ENCODE measurements around the gene CARD6. TPM values are rescaled to one million over a fixed set of nuclear protein-coding genes. Genes with fewer than 3 reads are reported as not detected.

The CARD6 gene
- total and polyA plus RNA-seq, 2 of the 8 experiments (the other 6 are each of a cell fraction or from before 2014, with no cell fraction given): 0.41 to 0.50 TPM

- no peaks in the 10 kb centered on the region for H3K79me2 ChIP-seq (ENCODE audit: control insufficient read depth in 1 of 2, insufficient read depth in 2 of 2, low read length in 2 of 2)
- no peak overlapping the region for H3K4me2 ChIP-seq (ENCODE audit: insufficient read depth in 1 of 2, low read depth in 2 of 2, low read length in 2 of 2)
- 93% methylated on average over 2 of the region's 2 CpGs; no CpG with 5 or more reads in 1 of the 2 experiments for whole genome bisulfite sequencing, 2 experiments (ENCODE audit: extremely low coverage in 1 of 2, insufficient coverage in 1 of 2, insufficient read length in 1 of 2, insufficient replicate concordance in 2 of 2, low coverage in 1 of 2, low lambda C conversion rate in 2 of 2, missing lambda C conversion rate in 1 of 2)
- no peak overlapping the region for H4K91ac ChIP-seq (replicated peaks; ENCODE audit: insufficient read length, low read length)
- no peaks in the 10 kb centered on the region for H3K9me3 ChIP-seq (ENCODE audit: insufficient read depth in 2 of 2, low read depth in 1 of 2, low read length in 1 of 2)
- H4K20me1 ChIP-seq (replicated peaks in 1 of 2; ENCODE audit: control insufficient read depth in 1 of 2, insufficient read depth in 2 of 2, low read length in 2 of 2): no peaks in the 10 kb centered on the region
- no peak overlapping the region for H2AK5ac ChIP-seq (ENCODE audit: low read depth, low read length)
- H3K9ac ChIP-seq (replicated peaks in 1 of 4; ENCODE audit: extremely low read depth in 1 of 4, low read depth in 3 of 4, low read length in 3 of 4): no peak overlapping the region
- no peak overlapping the region for H2BK15ac ChIP-seq (ENCODE audit: low read length)
- H2BK20ac ChIP-seq (ENCODE audit: low read length): no peak overlapping the region
- H3K56ac ChIP-seq (replicated peaks; ENCODE audit: insufficient read length, low read depth, low read length): no peak overlapping the region
- H3K18ac ChIP-seq (ENCODE audit: extremely low read depth, low read length): no peak overlapping the region
- no peak overlapping the region for H4K5ac ChIP-seq (ENCODE audit: insufficient read length, low read depth, low read length)
- no peak overlapping the region for H3K23ac ChIP-seq (ENCODE audit: insufficient read length)
- H3K23me2 ChIP-seq (ENCODE audit: low read depth, low read length): no peaks in the 10 kb centered on the region
- H3K4me1 ChIP-seq (replicated peaks in 1 of 4; ENCODE audit: control insufficient read depth in 3 of 4, insufficient read depth in 4 of 4, low read length in 3 of 4): peaks cover 0 to under 1% (median 0%) of the 10 kb centered on the region in 4 experiments; a peak in 1 of 7 replicates
- no peak overlapping the region for H2BK5ac ChIP-seq (ENCODE audit: low read depth, low read length)
- no peak overlapping the region for H3K4me3 ChIP-seq (ENCODE audit: extremely low read depth in 1 of 4, insufficient read depth in 2 of 4, low read depth in 3 of 4, low read length in 4 of 4)
- POLR2A ChIA-PET (ENCODE audit: partially characterized antibody): no interaction called here
- H3K36me3 ChIP-seq (ENCODE audit: control insufficient read depth in 2 of 4, insufficient read depth in 4 of 4, low read length in 3 of 4): no peaks in the 10 kb centered on the region
- H3K14ac ChIP-seq (ENCODE audit: insufficient read length): no peak overlapping the region
- no peak overlapping the region for H2BK120ac ChIP-seq (replicated peaks; ENCODE audit: low read depth, low read length)
- H2AFZ ChIP-seq (ENCODE audit: low read length): no peak overlapping the region
- no peaks in the 10 kb centered on the region for H3K27me3 ChIP-seq (replicated peaks in 1 of 4; ENCODE audit: control insufficient read depth in 3 of 4, extremely low read depth in 1 of 4, insufficient read depth in 3 of 4, low read length in 3 of 4)
- H4K8ac ChIP-seq (ENCODE audit: extremely low read depth, insufficient read depth, low read length): no peak overlapping the region
- H2BK12ac ChIP-seq (ENCODE audit: low read depth, low read length): no peak overlapping the region
- no peak for FAIRE-seq
- no peak overlapping the region for H3K4ac ChIP-seq (replicated peaks; ENCODE audit: insufficient read length, low read depth, low read length)
- no peaks in the 10 kb centered on the region for H3K79me1 ChIP-seq (ENCODE audit: low read depth, low read length)
- H3K27ac ChIP-seq (ENCODE audit: low read depth, low read length): no peak overlapping the region
- CTCF ChIA-PET (ENCODE audit: partially characterized antibody): interaction anchor here (0.8 to 1.3 kb wide), 3 partner anchors 212 to 600 kb away, joined by 3 read pairs; no protein-coding TSS in a partner anchor
- DNase-seq (ENCODE audit: low read depth in 1 of 2, low spot score in 2 of 2): no peak
- TF ChIP-seq ATF3 (IDR thresholded peaks at IDR 0.05; ENCODE audit: insufficient read depth, low read depth, low read length): no peak
- TF ChIP-seq KDM5A (IDR thresholded peaks at IDR 0.05; ENCODE audit: low read length): no peak
- no peak for TF ChIP-seq JUND (IDR thresholded peaks at IDR 0.05; ENCODE audit: low read length)
- TF ChIP-seq POLR2AphosphoS5 (IDR thresholded peaks at IDR 0.05; ENCODE audit: low read depth, low read length): no peak
Measured at GRCh38 chr5:40909723-40910122, 68.6 kb downstream of the CARD6 start.

All from H1 (cell line).